Measurements from ENCODE around the gene PGAP3. TPM values are rescaled to one million over a fixed set of nuclear protein-coding genes. Genes with fewer than 3 reads are reported as not detected.

Gene PGAP3
- total RNA-seq, 1 experiment from 2014 or later, result 10.8 TPM

DNA sequence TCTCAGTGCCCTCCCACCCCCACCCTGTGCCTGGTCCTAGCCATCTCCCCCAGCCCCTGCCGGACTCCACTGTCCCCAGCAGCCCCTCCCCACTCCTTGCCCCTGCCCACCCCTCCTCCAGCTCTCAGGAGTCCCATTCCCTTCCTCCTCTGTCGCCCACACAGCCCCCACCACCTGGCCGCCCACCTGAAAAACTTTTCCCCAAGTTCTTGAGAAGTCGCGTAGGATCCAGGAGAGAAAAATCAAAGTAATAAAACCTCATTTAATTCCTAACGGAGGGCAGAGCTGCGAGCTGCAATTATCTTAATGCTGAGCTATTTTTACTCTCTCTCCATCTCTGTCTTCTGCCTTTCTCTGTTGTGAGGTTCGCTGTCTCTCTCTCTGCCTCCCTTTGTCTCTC is 63.5 kb downstream of the PGAP3 start:
- no peak for DNase-seq (ENCODE audit: low spot score)

DNA sequence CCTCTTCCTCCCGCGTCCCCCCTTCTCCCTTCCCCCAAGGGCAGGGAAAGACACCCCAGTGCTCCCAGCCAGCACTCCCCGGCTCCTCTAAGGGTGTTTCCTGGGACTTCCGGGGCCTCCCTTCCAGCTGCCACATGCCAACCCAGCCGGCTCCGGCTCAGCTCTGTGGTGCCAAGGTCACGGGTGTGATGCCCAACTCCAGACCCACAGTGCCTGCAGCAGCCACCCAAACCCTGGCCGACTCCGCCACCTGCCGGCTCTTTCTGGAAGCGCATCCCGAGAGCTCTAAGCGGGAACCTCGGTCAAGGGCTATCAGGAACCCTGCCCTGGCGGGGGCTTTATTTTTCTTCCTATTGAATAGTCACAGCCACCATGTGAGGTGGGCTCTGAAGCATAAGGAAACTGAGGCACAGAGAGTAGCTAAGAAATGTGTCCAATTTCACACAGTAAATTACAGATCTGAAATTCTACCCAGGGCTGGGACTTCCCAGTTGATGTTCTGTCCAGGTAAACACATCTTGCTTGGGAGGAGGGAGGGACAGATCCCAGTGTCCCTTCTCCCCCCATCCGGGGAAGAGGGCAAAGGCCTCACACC is 64.4 kb downstream of the PGAP3 start:
- peak; percentile 63 for DNase-seq (ENCODE audit: low spot score)

DNA sequence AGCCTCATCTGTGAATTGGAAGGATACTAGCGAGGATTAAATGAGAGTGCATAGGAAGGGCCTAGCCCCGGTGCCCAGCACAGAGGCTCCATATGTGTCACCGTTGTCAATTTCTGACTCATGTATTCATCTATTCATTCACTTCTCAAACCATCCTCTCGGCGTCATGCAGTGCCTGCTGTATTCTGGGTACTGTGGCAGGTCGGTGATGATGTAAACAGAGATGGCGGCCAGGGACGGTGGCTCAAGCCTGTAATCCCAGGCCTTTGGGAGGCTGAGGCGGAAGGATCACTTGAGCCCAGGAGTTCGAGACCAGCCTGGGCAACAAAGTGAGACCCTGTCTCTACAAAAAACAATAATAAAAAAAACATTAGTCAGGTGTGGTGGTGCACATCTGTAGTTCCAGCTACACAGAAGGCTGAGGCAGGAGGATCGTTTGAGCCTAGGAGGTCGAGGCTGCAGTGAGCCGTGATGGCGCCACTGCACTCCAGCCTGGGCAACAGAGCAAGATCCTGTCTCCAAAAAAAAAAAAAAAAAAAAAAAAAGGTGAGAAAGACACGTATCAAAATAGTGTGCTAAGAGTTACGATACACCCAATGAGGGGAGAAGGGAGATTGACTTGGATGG is 65.4 kb downstream of the PGAP3 start:
- DNase-seq (ENCODE audit: low spot score), result no peak

DNA sequence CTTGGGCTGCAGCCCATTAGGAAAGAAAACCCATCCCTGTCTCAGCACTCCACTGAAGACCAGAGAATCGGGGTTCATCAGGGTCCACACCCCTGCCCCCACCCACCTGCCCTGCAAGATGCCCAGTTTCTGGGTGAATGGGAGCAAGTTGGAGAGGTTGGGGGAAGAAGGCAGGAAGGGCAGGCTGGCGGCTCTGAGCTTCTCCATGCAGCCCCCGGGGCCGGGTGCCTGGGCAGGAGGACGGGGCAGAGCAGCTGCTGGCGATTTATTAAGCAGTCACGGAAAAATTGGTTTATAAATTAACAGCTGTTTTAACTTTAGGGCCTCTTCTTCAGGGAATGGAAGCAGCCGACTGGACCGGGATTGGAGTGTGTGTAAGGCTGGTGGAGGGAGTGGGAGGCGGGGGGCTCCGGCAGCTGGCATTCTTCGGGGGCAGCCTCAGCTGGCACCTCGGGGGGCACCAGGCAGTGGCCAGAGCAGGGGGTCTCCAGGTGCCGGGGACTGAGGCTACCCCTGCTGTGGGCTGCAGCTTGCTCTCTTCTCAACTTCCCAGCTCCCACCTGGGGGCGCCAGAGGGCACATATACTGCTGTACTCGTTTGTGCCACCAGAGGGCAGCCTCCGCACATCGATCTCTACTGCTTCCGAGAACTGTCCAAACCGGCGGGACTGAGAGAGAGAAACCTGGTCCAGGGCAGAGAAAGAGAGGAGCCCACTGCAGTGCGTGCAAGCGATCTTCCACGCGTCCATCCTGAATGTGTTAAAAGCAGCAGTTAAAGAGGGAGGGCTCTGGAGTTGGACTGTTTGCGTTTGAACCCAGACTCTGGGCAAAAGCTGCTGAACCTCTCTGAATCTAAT is 66.1 kb downstream of the PGAP3 start:
- peak; percentile 72 for DNase-seq (ENCODE audit: low spot score)

Other genes starting within 250 kb of the PGAP3 start
- 17.2 and 19.3 TPM in 2 replicates for gene MED1, start 236.8 kb downstream of the PGAP3 start, total RNA-seq (2014; rRNA removed; shearing (Covaris generic))
- gene CDK12, start 226.6 kb downstream of the PGAP3 start, total RNA-seq (2014; rRNA removed; shearing (Covaris generic)), result 48.9 and 50.4 TPM in 2 replicates
- not detected in 2 replicates for gene NEUROD2, start 80.1 kb downstream of the PGAP3 start, total RNA-seq (2014; rRNA removed; shearing (Covaris generic))
- gene PPP1R1B, start 61.1 kb downstream of the PGAP3 start, total RNA-seq (2014; rRNA removed; shearing (Covaris generic)), result not detected in 2 replicates
- gene STARD3, start 50.9 kb downstream of the PGAP3 start, total RNA-seq (2014; rRNA removed; shearing (Covaris generic)), result 35.1 and 42.9 TPM in 2 replicates
- 0.19 and 0.26 TPM in 2 replicates for gene TCAP, start 22.7 kb downstream of the PGAP3 start, total RNA-seq (2014; rRNA removed; shearing (Covaris generic))
- gene PNMT, start 19.6 kb downstream of the PGAP3 start, total RNA-seq (2014; rRNA removed; shearing (Covaris generic)), result not detected in 2 replicates
- 43.3 and 43.6 TPM in 2 replicates for gene ERBB2, start 12.0 kb upstream of the PGAP3 start, total RNA-seq (2014; rRNA removed; shearing (Covaris generic))
- gene MIEN1, start 42.5 kb upstream of the PGAP3 start, total RNA-seq (2014; rRNA removed; shearing (Covaris generic)), result 109 and 111 TPM in 2 replicates
- 0.40 and 0.72 TPM in 2 replicates for gene GRB7, start 49.9 kb upstream of the PGAP3 start, total RNA-seq (2014; rRNA removed; shearing (Covaris generic))
- gene IKZF3, start 176.3 kb upstream of the PGAP3 start, total RNA-seq (2014; rRNA removed; shearing (Covaris generic)), result not detected in 2 replicates
- not detected in 2 replicates for gene ZPBP2, start 180.1 kb upstream of the PGAP3 start, total RNA-seq (2014; rRNA removed; shearing (Covaris generic))
- 1.6 and 1.9 TPM in 2 replicates for gene GSDMB, start 230.6 kb upstream of the PGAP3 start, total RNA-seq (2014; rRNA removed; shearing (Covaris generic))
- 40.2 and 43.7 TPM in 2 replicates for gene ORMDL3, start 239.5 kb upstream of the PGAP3 start, total RNA-seq (2014; rRNA removed; shearing (Covaris generic))
- not detected in 2 replicates for gene LRRC3C, start 239.7 kb upstream of the PGAP3 start, total RNA-seq (2014; rRNA removed; shearing (Covaris generic))